ENCODE measurements around the gene SMARCC1.

DNA sequence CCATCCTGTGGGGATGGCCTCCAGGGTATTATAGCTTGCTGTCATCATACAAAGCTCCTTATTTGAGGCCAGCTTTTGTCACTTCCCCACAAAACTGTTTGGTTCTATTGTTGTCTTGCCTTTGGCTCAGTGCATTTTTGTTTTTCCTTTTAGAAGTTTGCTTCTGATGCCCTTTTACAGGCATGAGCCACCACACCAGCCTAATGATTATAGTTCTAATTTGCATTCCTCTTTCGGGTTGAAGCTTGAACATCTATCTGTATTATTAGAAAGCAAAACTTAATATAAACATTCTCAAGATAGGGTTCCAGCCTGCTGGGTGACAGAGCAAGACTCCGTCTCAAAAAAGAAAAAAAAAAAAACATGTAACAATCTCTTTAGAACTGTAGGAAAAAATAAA lies 39.8 kb downstream of the SMARCC1 start:
- TF ChIP-seq, protein P1, sequence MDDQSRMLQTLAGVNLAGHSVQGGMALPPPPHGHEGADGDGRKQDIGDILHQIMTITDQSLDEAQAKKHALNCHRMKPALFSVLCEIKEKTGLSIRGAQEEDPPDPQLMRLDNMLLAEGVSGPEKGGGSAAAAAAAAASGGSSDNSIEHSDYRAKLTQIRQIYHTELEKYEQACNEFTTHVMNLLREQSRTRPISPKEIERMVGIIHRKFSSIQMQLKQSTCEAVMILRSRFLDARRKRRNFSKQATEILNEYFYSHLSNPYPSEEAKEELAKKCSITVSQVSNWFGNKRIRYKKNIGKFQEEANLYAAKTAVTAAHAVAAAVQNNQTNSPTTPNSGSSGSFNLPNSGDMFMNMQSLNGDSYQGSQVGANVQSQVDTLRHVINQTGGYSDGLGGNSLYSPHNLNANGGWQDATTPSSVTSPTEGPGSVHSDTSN (IDR thresholded peaks at IDR 0.05) = no peak
- no peak for TF ChIP-seq HDAC2 (IDR thresholded peaks at IDR 0.05)

All from A549 (cell line).